H1 (cell line): Measurements from ENCODE around the gene TACC2. TPM values are rescaled to one million over a fixed set of nuclear protein-coding genes. Genes with fewer than 3 reads are reported as not detected.

Experiments
- CTCF ChIA-PET: fragments of 300-600 bp; sonication (Branson Sonifier 250); formaldehyde crosslinking; loops from one replicate; lab custom pipeline; 2021; ENCODE audit not compliant: partially characterized antibody; lab: Charles Lee
- POLR2A ChIA-PET: fragments of 300-600 bp; sonication (Branson Sonifier 250); formaldehyde crosslinking; loops from one replicate; lab custom pipeline; 2021; ENCODE audit warnings: inconsistent platforms; ENCODE audit not compliant: partially characterized antibody; lab: Charles Lee
- DNase-seq, 2 experiments: peaks; one replicate each; pipeline versions ENCODE4 v3.0.0 to v3.0.0-alpha.2; 2010 to 2022; ENCODE audit warnings: low spot score in 2 of 2, low read depth in 1 of 2, mixed read lengths in 1 of 2
- FAIRE-seq: peaks from 2 replicates; lab custom pipeline; 2011; peaks lifted over from hg19 to GRCh38; lab: Jason Lieb, UNC
- H2AFZ ChIP-seq: 2 replicates; pipeline ENCODE4 v1.8.1; 2012; ENCODE audit warnings: low read length, inconsistent platforms
- H2AK5ac ChIP-seq: 2 replicates; pipeline ENCODE4 v1.6.1; 2013; ENCODE audit warnings: low read depth, low read length
- H2BK120ac ChIP-seq: replicated peaks from 2 replicates; pipeline ENCODE3; 2013; ENCODE audit warnings: low read depth, low read length, inconsistent platforms
- H2BK12ac ChIP-seq: 2 replicates; pipeline ENCODE4 v1.6.1; 2013; ENCODE audit warnings: low read depth, low read length
- H2BK15ac ChIP-seq: 2 replicates; pipeline ENCODE4 v1.6.1; 2013; ENCODE audit warnings: low read length
- H2BK20ac ChIP-seq: 2 replicates; pipeline ENCODE4 v1.6.1; 2013; ENCODE audit warnings: low read length
- H2BK5ac ChIP-seq: 2 replicates; pipeline ENCODE4 v1.6.1; 2013; ENCODE audit warnings: low read depth, low read length
- H3K14ac ChIP-seq: 2 replicates; pipeline ENCODE4 v1.6.1; 2013; ENCODE audit warnings: inconsistent platforms; ENCODE audit not compliant: insufficient read length
- H3K18ac ChIP-seq: 2 replicates; pipeline ENCODE4 v1.6.1; 2013; ENCODE audit warnings: low read length; ENCODE audit errors: extremely low read depth
- H3K23ac ChIP-seq: 2 replicates; pipeline ENCODE4 v1.6.1; 2013; ENCODE audit warnings: inconsistent platforms; ENCODE audit not compliant: insufficient read length
- H3K23me2 ChIP-seq: 2 replicates; pipeline ENCODE4 v1.6.1; 2013; ENCODE audit warnings: low read depth, low read length
- H3K27ac ChIP-seq: 2 replicates; pipeline ENCODE4 v1.6.1; 2011; ENCODE audit warnings: low read depth, low read length, inconsistent platforms
- H3K27me3 ChIP-seq, 4 experiments: replicated peaks in 1 of 4; 1 replicate in 1 of 4; 2 replicates in 3 of 4; pipeline versions ENCODE4 v1.6.1 to v1.8.1; 2011 to 2013; ENCODE audit warnings: low read length in 3 of 4, mild to moderate bottlenecking in 3 of 4, inconsistent platforms in 2 of 4, mixed read lengths in 2 of 4, moderate library complexity in 1 of 4; ENCODE audit not compliant: control insufficient read depth in 3 of 4, insufficient read depth in 3 of 4; ENCODE audit errors: extremely low read depth in 1 of 4
- H3K36me3 ChIP-seq, 4 experiments: 2 replicates each; pipeline versions ENCODE4 v1.6.1 to v1.8.1; 2011 to 2013; ENCODE audit warnings: mild to moderate bottlenecking in 4 of 4, low read length in 3 of 4, moderate library complexity in 2 of 4, control low read depth in 1 of 4, inconsistent platforms in 1 of 4; ENCODE audit not compliant: insufficient read depth in 4 of 4, control insufficient read depth in 2 of 4
- H3K4ac ChIP-seq: replicated peaks from 2 replicates; pipeline ENCODE3; 2013; ENCODE audit warnings: low read length, low read depth, mixed read lengths, inconsistent platforms; ENCODE audit not compliant: insufficient read length
- H3K4me1 ChIP-seq, 4 experiments: replicated peaks in 1 of 4; 1 replicate in 1 of 4; 2 replicates in 3 of 4; pipeline versions ENCODE4 v1.6.1 to v1.8.1; 2011 to 2013; ENCODE audit warnings: low read length in 3 of 4, inconsistent platforms in 2 of 4, mixed read lengths in 1 of 4; ENCODE audit not compliant: insufficient read depth in 4 of 4, control insufficient read depth in 3 of 4
- H3K4me2 ChIP-seq, 2 experiments: 2 replicates each; pipeline versions ENCODE4 v1.6.1 to v1.8.1; 2011 to 2013; ENCODE audit warnings: low read depth in 2 of 2, low read length in 2 of 2, control low read depth in 1 of 2, inconsistent platforms in 1 of 2, mild to moderate bottlenecking in 1 of 2; ENCODE audit not compliant: insufficient read depth in 1 of 2
- H3K4me3 ChIP-seq, 4 experiments: fragments of 200-600, 300-600 bp in 1 of 4; sonication (generic), shearing (Covaris generic), sonication (Bioruptor Twin) in 1 of 4; 2 replicates each; pipeline versions ENCODE4 v1.5.1 to v1.8.1; 2011 to 2016; ENCODE audit warnings: low read length in 4 of 4, low read depth in 3 of 4, control low read depth in 2 of 4, inconsistent platforms in 2 of 4, mild to moderate bottlenecking in 2 of 4, mixed read lengths in 1 of 4, moderate library complexity in 1 of 4; ENCODE audit not compliant: insufficient read depth in 2 of 4; ENCODE audit errors: extremely low read depth in 1 of 4
- H3K56ac ChIP-seq: replicated peaks from 2 replicates; pipeline ENCODE3; 2013; ENCODE audit warnings: low read depth, mild to moderate bottlenecking, mixed read lengths, low read length, inconsistent platforms; ENCODE audit not compliant: insufficient read length
- H3K79me1 ChIP-seq: 2 replicates; pipeline ENCODE4 v1.6.1; 2013; ENCODE audit warnings: low read depth, low read length, control low read depth
- H3K79me2 ChIP-seq, 2 experiments: 2 replicates each; pipeline versions ENCODE4 v1.6.1 to v1.8.1; 2012 to 2013; ENCODE audit warnings: low read length in 2 of 2, mild to moderate bottlenecking in 2 of 2, inconsistent platforms in 1 of 2; ENCODE audit not compliant: insufficient read depth in 2 of 2, control insufficient read depth in 1 of 2
- H3K9ac ChIP-seq, 4 experiments: replicated peaks in 1 of 4; 1 replicate in 1 of 4; 2 replicates in 3 of 4; pipeline versions ENCODE4 v1.6.1 to v1.8.1; 2011 to 2013; ENCODE audit warnings: low read depth in 3 of 4, low read length in 3 of 4, control low read depth in 2 of 4, mild to moderate bottlenecking in 2 of 4, moderate library complexity in 2 of 4, inconsistent platforms in 1 of 4; ENCODE audit errors: extremely low read depth in 1 of 4
- H3K9me3 ChIP-seq, 2 experiments: 2 replicates each; pipeline versions ENCODE4 v1.6.1 to v1.8.1; 2012 to 2013; ENCODE audit warnings: mild to moderate bottlenecking in 2 of 2, moderate library complexity in 2 of 2, control low read depth in 1 of 2, inconsistent platforms in 1 of 2, low read depth in 1 of 2, low read length in 1 of 2, mixed read lengths in 1 of 2; ENCODE audit not compliant: insufficient read depth in 2 of 2
- H4K20me1 ChIP-seq, 2 experiments: replicated peaks in 1 of 2; 2 replicates each; pipeline versions ENCODE3 to v1.8.1; 2011 to 2013; ENCODE audit warnings: inconsistent platforms in 2 of 2, low read length in 2 of 2, mild to moderate bottlenecking in 1 of 2; ENCODE audit not compliant: insufficient read depth in 2 of 2, control insufficient read depth in 1 of 2
- H4K5ac ChIP-seq: 2 replicates; pipeline ENCODE4 v1.6.1; 2013; ENCODE audit warnings: low read length, low read depth, mixed read lengths, inconsistent platforms; ENCODE audit not compliant: insufficient read length
- H4K8ac ChIP-seq: 2 replicates; pipeline ENCODE4 v1.8.0; 2013; ENCODE audit warnings: mild to moderate bottlenecking, moderate library complexity, low read length, inconsistent platforms; ENCODE audit not compliant: insufficient read depth; ENCODE audit errors: extremely low read depth
- H4K91ac ChIP-seq: replicated peaks from 2 replicates; pipeline ENCODE3; 2013; ENCODE audit warnings: low read length, mixed read lengths, inconsistent platforms; ENCODE audit not compliant: insufficient read length
- BRCA1 ChIP-seq: IDR thresholded peaks from 2 replicates; pipeline ENCODE4 v1.6.1; 2012; ENCODE audit warnings: low read depth, low read length, improper control_type of control experiment
- MAX ChIP-seq: IDR thresholded peaks from 2 replicates; pipeline ENCODE4 v1.6.1; 2012; ENCODE audit warnings: inconsistent platforms
- SIRT6 ChIP-seq: IDR thresholded peaks from one replicate; pipeline ENCODE4 v1.7.1; 2012; ENCODE audit warnings: low read length, inconsistent platforms
- SP1 ChIP-seq: IDR thresholded peaks from 2 replicates; pipeline ENCODE4 v1.6.1; 2011; ENCODE audit warnings: low read depth, low read length
- WGBS, 2 experiments: shearing (Covaris generic) in 1 of 2; methylation state at CpG; one replicate each; pipeline versions ENCODE4 v1.1.6 to v1.1.7; 2013 to 2015; ENCODE audit warnings: low lambda C conversion rate in 2 of 2, mixed read lengths in 2 of 2, inconsistent platforms in 1 of 2, low coverage in 1 of 2, missing lambda C conversion rate in 1 of 2; ENCODE audit not compliant: insufficient replicate concordance in 2 of 2, insufficient coverage in 1 of 2, insufficient read length in 1 of 2; ENCODE audit errors: extremely low coverage in 1 of 2, missing lambda C conversion rate in 1 of 2; 5-methylcytosine and 5-hydroxymethylcytosine counted together
- polyA plus RNA-seq, 7 experiments: library from polyadenylated mRNA; depleted of rRNA in 3 of 7; stranded (reverse) in 5 of 7; unstranded in 2 of 7; fragments of >200 nt in 5 of 7; fragments of 200-250 nt in 2 of 7; gene quantifications; 1 replicate in 5 of 7; 2 replicates in 1 of 7; 4 replicates in 1 of 7; pipeline versions ENCODE4 v1.2.1 to v1.2.3, GENCODE V29; 2011 to 2013; ENCODE audit warnings: missing spikeins in 2 of 7, mixed read lengths in 2 of 7
- total RNA-seq: library from RNA; stranded (reverse); fragmentation: NEBNext Ultra II Directional; extraction: Animal tissue kit (Norgen Biotek cat#: 25700); gene quantifications from 2 replicates; pipeline ENCODE4 v1.2.1, GENCODE V29; 2021

TACC2 gene
- total and polyA plus RNA-seq, 2 of the 8 experiments (the other 6 are each of a cell fraction or from before 2014, with no cell fraction given): 21.2 to 46.6 TPM

GRCh38 chr10:122199689-122200088 lies 210.7 kb downstream of the TACC2 start:
- Histone ChIP-seq H2BK12ac (no peak overlapping the region), H3K79me1 (peaks cover 12% of the 10 kb centered on the region), H3K23ac (no peak overlapping the region), H3K79me2 (peaks cover 0 to 18% of the 10 kb centered on the region in 2 experiments; a peak in 2 of 4 replicates), H3K9ac (no peak overlapping the region), H4K20me1 (peaks cover 3 to 9% of the 10 kb centered on the region in 2 experiments), H4K5ac (no peak overlapping the region), H3K4ac (no peak overlapping the region), H3K36me3 (peaks cover 5 to 28% (median 24%) of the 10 kb centered on the region in 4 experiments; a peak in 7 of 8 replicates), H3K4me2 (no peak overlapping the region), H4K8ac (no peak overlapping the region), H3K9me3 (no peaks in the 10 kb centered on the region; a peak in 1 of 4 replicates), H2BK15ac (no peak overlapping the region), H2BK5ac (no peak overlapping the region), H3K4me3 (no peak overlapping the region), H3K23me2 (no peaks in the 10 kb centered on the region), H3K27me3 (no peaks in the 10 kb centered on the region), H2AFZ (no peak overlapping the region), H3K18ac (no peak overlapping the region), H3K14ac (no peak overlapping the region), H2BK20ac (no peak overlapping the region), H2AK5ac (no peak overlapping the region), H4K91ac (no peak overlapping the region), H2BK120ac (no peak overlapping the region), H3K27ac (no peak overlapping the region), H3K56ac (no peak overlapping the region), H3K4me1 (0 out of 7 replicates have a peak, but pooled peaks cover 0 to 3% (median 0%) of the 10 kb centered on the region in 4 experiments)
- CTCF ChIA-PET: interaction anchor here (1.0 to 2.8 kb wide), 6 partner anchors 13 to 148 kb away, joined by 3 to 12 read pairs (median 4); no protein-coding TSS in a partner anchor
- WGBS, 2 experiments: 91% methylated on average over 5 of the region's 6 CpGs; no CpG with 5 or more reads in 1 of the 2 experiments
- TF ChIP-seq SP1: no peak
- TF ChIP-seq BRCA1: no peak
- TF ChIP-seq SIRT6: no peak
- no peak for TF ChIP-seq MAX
- DNase-seq (no peak), FAIRE-seq (no peak)
- POLR2A ChIA-PET: interaction anchor here (1.3 kb wide), 2 partner anchors 24 to 271 kb away, joined by 3 read pairs; partner anchors contain the start of gene ATE1
